T-cell (primary cell): Measurements from ENCODE around the gene RUBCN. TPM values are rescaled to one million over a fixed set of nuclear protein-coding genes. Genes with fewer than 3 reads are reported as not detected.
"Not testable (repeated sequence)": the region's sequence is repeated elsewhere in the genome, so short reads cannot be mapped to it uniquely, and the experiment has no call there.

Experiments used
- ATAC-seq, 4 experiments: fragments of 200-7000 bp in 3 of 4; fragments of 150-1000 bp in 1 of 4; cut with Tn5 transposase; replicated peaks in 1 of 4; 1 replicate in 3 of 4; 2 replicates in 1 of 4; pipeline ENCODE4 v1.10.0; 2021; ENCODE audit warnings: moderate library complexity in 3 of 4, mild to moderate bottlenecking in 2 of 4, moderate number of reproducible peaks in 1 of 4
- CTCF ChIA-PET, 2 donors: fragments of 300-600 bp; sonication (Branson Sonifier 250); formaldehyde crosslinking; loops; one replicate each; lab custom pipeline; 2022; ENCODE audit warnings: antibody characterized with exemption in 2 of 2; lab: Charles Lee
- POLR2A ChIA-PET, 2 donors: fragments of 300-600 bp; sonication (Branson Sonifier 250); formaldehyde crosslinking; loops; one replicate each; lab custom pipeline; 2022; ENCODE audit warnings: antibody characterized with exemption in 2 of 2; lab: Charles Lee
- DNase-seq, 35 experiments: peaks; one replicate each; pipeline versions ENCODE4 v3.0.0 to v3.0.0-alpha.2; 2013 to 2023
- H3K27ac ChIP-seq: one replicate; pipeline ENCODE4 v1.5.1; 2013; ENCODE audit warnings: low read length
- H3K27me3 ChIP-seq, 2 experiments: replicated peaks in 1 of 2; 1 replicate in 1 of 2; 2 replicates in 1 of 2; pipeline versions ENCODE4 v1.6.1 to v1.7.0; 2013; ENCODE audit warnings: low read length in 1 of 2, mixed read lengths in 1 of 2; ENCODE audit not compliant: control insufficient read depth in 2 of 2, insufficient read depth in 2 of 2; ENCODE audit errors: extremely low read depth in 1 of 2
- H3K36me3 ChIP-seq, 2 donors: 1 replicate in 1 of 2; 2 replicates in 1 of 2; pipeline versions ENCODE4 v1.6.1 to v1.7.0; 2013; ENCODE audit warnings: low read length in 1 of 2; ENCODE audit not compliant: control insufficient read depth in 2 of 2, insufficient read depth in 1 of 2; ENCODE audit errors: extremely low read depth in 1 of 2
- H3K4me1 ChIP-seq, 2 experiments: 1 replicate in 1 of 2; 2 replicates in 1 of 2; pipeline versions ENCODE4 v1.6.1 to v1.7.0; 2013; ENCODE audit warnings: low read length in 2 of 2, mixed read lengths in 1 of 2; ENCODE audit not compliant: insufficient read depth in 2 of 2, control insufficient read depth in 1 of 2; ENCODE audit errors: extremely low read depth in 1 of 2
- H3K4me3 ChIP-seq, 2 donors: 1 replicate in 1 of 2; 2 replicates in 1 of 2; pipeline versions ENCODE4 v1.5.1 to v1.7.0; 2013; ENCODE audit warnings: mild to moderate bottlenecking in 2 of 2, low read length in 1 of 2, moderate library complexity in 1 of 2; ENCODE audit not compliant: control insufficient read depth in 1 of 2; ENCODE audit errors: extremely low read depth in 1 of 2
- H3K9me3 ChIP-seq: 2 replicates; pipeline ENCODE4 v1.7.0; 2013
- H3K27ac Mint-ChIP-seq, 2 donors: one replicate each; pipeline ENCODE4 v1.8.0; 2020 to 2021; ENCODE audit warnings: mild to moderate bottlenecking in 2 of 2, mixed read lengths in 2 of 2
- H3K27me3 Mint-ChIP-seq, 2 donors: one replicate each; pipeline ENCODE4 v1.8.0; 2021 to 2022; ENCODE audit warnings: mixed read lengths in 2 of 2
- H3K36me3 Mint-ChIP-seq: one replicate; pipeline ENCODE4 v1.8.0; 2021; ENCODE audit warnings: mixed read lengths
- H3K4me1 Mint-ChIP-seq, 3 donors: one replicate each; pipeline ENCODE4 v1.8.0; 2020 to 2022; ENCODE audit warnings: mixed read lengths in 3 of 3, mild to moderate bottlenecking in 1 of 3
- H3K4me3 Mint-ChIP-seq, 3 donors: one replicate each; pipeline ENCODE4 v1.8.0; 2020 to 2022; ENCODE audit warnings: mild to moderate bottlenecking in 3 of 3, mixed read lengths in 3 of 3, moderate library complexity in 3 of 3
- H3K9me3 Mint-ChIP-seq, 3 donors: one replicate each; pipeline ENCODE4 v1.8.0; 2020 to 2022; ENCODE audit warnings: mixed read lengths in 3 of 3
- WGBS: methylation state at CpG from one replicate; pipeline ENCODE4 v1.1.5; 2013; ENCODE audit warnings: missing lambda C conversion rate; ENCODE audit not compliant: insufficient coverage; 5-methylcytosine and 5-hydroxymethylcytosine counted together
- total RNA-seq, 35 experiments: library from RNA in 6 of 35; stranded (reverse) in 6 of 35; fragments of 120-200 nt in 1 of 35; gene quantifications; one replicate each; pipeline versions ENCODE4 v1.2.1 to v1.2.4 and lab custom pipeline; 2013 to 2026

Gene RUBCN
- total RNA-seq, 5 donors from 2014 or later (not counting 1 experiment from before 2014, with no cell fraction given) = 40.3 to 73.5 (median 64.7) TPM

GRCh38 chr3:197667968-197668367 is 68.7 kb downstream of the RUBCN start:
- no peak overlapping the region for H3K27ac Mint-ChIP-seq
- no peaks in the 10 kb centered on the region for H3K9me3 Mint-ChIP-seq
- ChIA-PET CTCF (no interaction called here), POLR2A (interaction anchor here in 1 of 2 donors (0.5 kb wide), 1 partner anchor 882 kb away, joined by 4 read pairs; no protein-coding TSS in a partner anchor)
- DNase-seq (no peak), ATAC-seq (no peak)
- H3K27me3 Mint-ChIP-seq = no peaks in the 10 kb centered on the region
- no peaks in the 10 kb centered on the region for H3K36me3 Mint-ChIP-seq
- no peak overlapping the region for H3K4me3 Mint-ChIP-seq
- Histone ChIP-seq H3K4me3 (no peak overlapping the region), H3K4me1 (peaks cover 0 to 6% of the 10 kb centered on the region in 2 experiments), H3K36me3 (peaks cover 0 to 6% of the 10 kb centered on the region in 2 donors), H3K9me3 (no peaks in the 10 kb centered on the region), H3K27me3 (no peaks in the 10 kb centered on the region), H3K27ac (no peak overlapping the region)
- 82% methylated on average over 4 of the region's 5 CpGs for WGBS
- H3K4me1 Mint-ChIP-seq = no peaks in the 10 kb centered on the region

GRCh38 chr3:197667293-197667692 is 69.4 kb downstream of the RUBCN start:
- 86% methylated on average over 1 of the region's 3 CpGs for WGBS

GRCh38 chr3:197666221-197666842 is 70.4 kb downstream of the RUBCN start:
- H3K4me1 ChIP-seq, H3K27ac ChIP-seq, H3K4me1 Mint-ChIP-seq, H3K27me3 Mint-ChIP-seq, POLR2A ChIA-PET, H3K9me3 Mint-ChIP-seq, H3K4me3 ChIP-seq, H3K27me3 ChIP-seq, CTCF ChIA-PET, DNase-seq, H3K4me3 Mint-ChIP-seq, H3K27ac Mint-ChIP-seq, H3K9me3 ChIP-seq, ATAC-seq, H3K36me3 ChIP-seq, H3K36me3 Mint-ChIP-seq: not testable (repeated sequence)
- 82% methylated on average over 8 of the region's 26 CpGs for WGBS

More at GRCh38 chr3:197667293-197667692, 69.4 kb downstream of the RUBCN start:
- H3K4me3 ChIP-seq, H3K36me3 Mint-ChIP-seq, H3K9me3 Mint-ChIP-seq, H3K4me1 ChIP-seq, ATAC-seq, H3K27me3 ChIP-seq, H3K9me3 ChIP-seq, DNase-seq, H3K4me3 Mint-ChIP-seq, H3K36me3 ChIP-seq, H3K27ac ChIP-seq, H3K27ac Mint-ChIP-seq, H3K4me1 Mint-ChIP-seq, CTCF ChIA-PET, POLR2A ChIA-PET, H3K27me3 Mint-ChIP-seq: not testable (repeated sequence)

- H3K27ac ChIP-seq, H3K27me3 Mint-ChIP-seq, H3K36me3 ChIP-seq, H3K4me1 ChIP-seq, DNase-seq, H3K9me3 ChIP-seq, H3K4me3 Mint-ChIP-seq, H3K4me1 Mint-ChIP-seq, H3K4me3 ChIP-seq, H3K36me3 Mint-ChIP-seq, CTCF ChIA-PET, POLR2A ChIA-PET, ATAC-seq, H3K27ac Mint-ChIP-seq, H3K27me3 ChIP-seq, H3K9me3 Mint-ChIP-seq: not testable (repeated sequence)
- WGBS = no CpG with 5 or more reads among the region's 15 CpGs
These were observed 71.2 kb downstream of the RUBCN start for GRCh38 chr3:197665549-197665948.

- H3K9me3 ChIP-seq, CTCF ChIA-PET, DNase-seq, H3K27me3 Mint-ChIP-seq, H3K4me1 Mint-ChIP-seq, H3K4me1 ChIP-seq, H3K36me3 Mint-ChIP-seq, H3K27ac Mint-ChIP-seq, H3K27me3 ChIP-seq, H3K4me3 ChIP-seq, H3K27ac ChIP-seq, H3K36me3 ChIP-seq, POLR2A ChIA-PET, H3K9me3 Mint-ChIP-seq: not testable (repeated sequence)
- WGBS = no CpG with 5 or more reads among the region's 32 CpGs
- peak; percentile 95 to 98 (median 96) for ATAC-seq
- H3K4me3 Mint-ChIP-seq = peak overlapping the region in 2 of 3 donors; percentile 28 to 45
These were observed 71.6 kb downstream of the RUBCN start for GRCh38 chr3:197665142-197665491.

- H3K27ac ChIP-seq, POLR2A ChIA-PET, H3K36me3 ChIP-seq, CTCF ChIA-PET, H3K27me3 ChIP-seq, H3K9me3 ChIP-seq, H3K27ac Mint-ChIP-seq, H3K4me1 ChIP-seq, H3K9me3 Mint-ChIP-seq, H3K4me1 Mint-ChIP-seq, H3K36me3 Mint-ChIP-seq, H3K27me3 Mint-ChIP-seq: not testable (repeated sequence)
- WGBS = 3% methylated on average over 8 of the region's 29 CpGs
- DNase-seq (peak in 23 of 35 experiments; percentile 7 to 47 (median 25)), ATAC-seq (peak; percentile 70 to 79 (median 74))
- peak overlapping the region in 1 of 2 donors; percentile 42 for H3K4me3 ChIP-seq
- peak overlapping the region; percentile 28 to 45 (median 39) for H3K4me3 Mint-ChIP-seq
These were observed 72.1 kb downstream of the RUBCN start for GRCh38 chr3:197664414-197665141.
